Measurements from ENCODE around the gene SLC26A3. TPM values are rescaled to one million over a fixed set of nuclear protein-coding genes. Genes with fewer than 3 reads are reported as not detected.

SLC26A3 gene
- total RNA-seq, 4 donors from 2014 or later: 4.5 to 13.1 (median 10.4) TPM

- Histone ChIP-seq H3K27me3 (no peaks in the 10 kb centered on the region), H3K27ac (replicated peaks in 1 of 4) (peak within 1 kb of the TSS; percentile 93 to 96 (median 95)), H3K36me3 (peaks cover 0 to under 1% (median 0%) of the 10 kb centered on the region in 4 donors), H3K4me1 (peaks cover 27 to 51% (median 49%) of the 10 kb centered on the region in 4 donors), H3K4me3 (peak within 1 kb of the TSS; percentile 80 to 94 (median 88)), H3K9me3 (no peaks in the 10 kb centered on the region)
- WGBS: 0% methylated on average over 24 of the region's 56 CpGs
- no peak for TF ChIP-seq EP300 (IDR thresholded peaks at IDR 0.05)
- peak; percentile 91 to 96 for TF ChIP-seq POLR2AphosphoS5 (IDR thresholded peaks at IDR 0.05)
- peak; percentile 64 to 78 (median 75) for TF ChIP-seq CTCF (IDR thresholded peaks at IDR 0.05)
- peak; percentile 57 for TF ChIP-seq POLR2A (IDR thresholded peaks at IDR 0.05; ENCODE audit: low read depth)
- DNase-seq (ENCODE audit: extremely low spot score): peak; percentile 98
- intact Hi-C loops (cut with DNase I): loop anchor here (1.0 to 10.0 kb wide), 4 partner anchors 74 to 281 kb away; no protein-coding TSS in a partner anchor
These were observed 59.3 kb downstream of the SLC26A3 start, which contains the start of gene CBLL1 for GRCh38 chr7:107743567-107744344. CBLL1 (plus strand) TSS chr7:107744142; CDS start chr7:107744164, 22 bp downstream.

- Histone ChIP-seq H3K4me1 (peaks cover 27 to 42% (median 42%) of the 10 kb centered on the region in 4 donors), H3K27me3 (no peaks in the 10 kb centered on the region), H3K9me3 (no peaks in the 10 kb centered on the region), H3K36me3 (no peaks in the 10 kb centered on the region), H3K27ac (replicated peaks in 1 of 4) (peak overlapping the region; percentile 93 to 96 (median 95)), H3K4me3 (peak overlapping the region; percentile 80 to 94 (median 88))
- 19% methylated on average over 25 of the region's 29 CpGs for WGBS
- intact Hi-C loops (cut with DNase I): loop anchor here (1.0 to 10.0 kb wide), 4 partner anchors 74 to 281 kb away; no protein-coding TSS in a partner anchor
- no peak for DNase-seq (ENCODE audit: extremely low spot score)
- TF ChIP-seq POLR2AphosphoS5 (IDR thresholded peaks at IDR 0.05) (no peak), EP300 (IDR thresholded peaks at IDR 0.05) (no peak), CTCF (IDR thresholded peaks at IDR 0.05) (no peak), POLR2A (IDR thresholded peaks at IDR 0.05; ENCODE audit: low read depth) (no peak)
These were observed 60.1 kb downstream of the SLC26A3 start for GRCh38 chr7:107742678-107743566.

GRCh38 chr7:107728276-107728675, 74.7 kb downstream of the SLC26A3 start:
- no peak for TF ChIP-seq POLR2AphosphoS5 (IDR thresholded peaks at IDR 0.05)
- TF ChIP-seq EP300 (IDR thresholded peaks at IDR 0.05): no peak
- TF ChIP-seq POLR2A (IDR thresholded peaks at IDR 0.05; ENCODE audit: low read depth): no peak
- no peak for TF ChIP-seq CTCF (IDR thresholded peaks at IDR 0.05)

GRCh38 chr7:107726356-107727130, 76.5 kb downstream of the SLC26A3 start:
- no peak for DNase-seq (ENCODE audit: extremely low spot score)
- Histone ChIP-seq H3K9me3 (no peaks in the 10 kb centered on the region), H3K36me3 (no peaks in the 10 kb centered on the region), H3K27ac (replicated peaks in 1 of 4) (no peak overlapping the region), H3K27me3 (peaks cover 0 to 9% (median 0%) of the 10 kb centered on the region in 4 donors), H3K4me3 (no peak overlapping the region), H3K4me1 (no peaks in the 10 kb centered on the region)
- intact Hi-C loops (cut with DNase I): loop anchor here (10.0 kb wide), 1 partner anchor 162 kb away; the partner anchor contains the start of genes COG5 and DUS4L
- 74% methylated on average over 3 of the region's 3 CpGs for WGBS
- no peak for TF ChIP-seq POLR2AphosphoS5 (IDR thresholded peaks at IDR 0.05)
- no peak for TF ChIP-seq CTCF (IDR thresholded peaks at IDR 0.05)
- TF ChIP-seq POLR2A (IDR thresholded peaks at IDR 0.05; ENCODE audit: low read depth): no peak
- TF ChIP-seq EP300 (IDR thresholded peaks at IDR 0.05): no peak

More at GRCh38 chr7:107728276-107728675, 74.7 kb downstream of the SLC26A3 start:
- Histone ChIP-seq H3K9me3 (no peaks in the 10 kb centered on the region), H3K4me1 (no peaks in the 10 kb centered on the region), H3K27ac (replicated peaks in 1 of 4) (no peak overlapping the region), H3K4me3 (no peak overlapping the region), H3K27me3 (peaks cover 0 to 9% (median 0%) of the 10 kb centered on the region in 4 donors), H3K36me3 (no peaks in the 10 kb centered on the region)
- no peak for DNase-seq (ENCODE audit: extremely low spot score)
- intact Hi-C loops (cut with DNase I): loop anchor here (10.0 kb wide), 1 partner anchor 163 kb away; the partner anchor contains the start of genes COG5 and DUS4L
